Measurements from ENCODE around the gene ICAM3. TPM values are rescaled to one million over a fixed set of nuclear protein-coding genes. Genes with fewer than 3 reads are reported as not detected.

The ICAM3 gene
- polyA plus RNA-seq, 4 donors = 8.3 to 23.8 (median 16.0) TPM

DNA sequence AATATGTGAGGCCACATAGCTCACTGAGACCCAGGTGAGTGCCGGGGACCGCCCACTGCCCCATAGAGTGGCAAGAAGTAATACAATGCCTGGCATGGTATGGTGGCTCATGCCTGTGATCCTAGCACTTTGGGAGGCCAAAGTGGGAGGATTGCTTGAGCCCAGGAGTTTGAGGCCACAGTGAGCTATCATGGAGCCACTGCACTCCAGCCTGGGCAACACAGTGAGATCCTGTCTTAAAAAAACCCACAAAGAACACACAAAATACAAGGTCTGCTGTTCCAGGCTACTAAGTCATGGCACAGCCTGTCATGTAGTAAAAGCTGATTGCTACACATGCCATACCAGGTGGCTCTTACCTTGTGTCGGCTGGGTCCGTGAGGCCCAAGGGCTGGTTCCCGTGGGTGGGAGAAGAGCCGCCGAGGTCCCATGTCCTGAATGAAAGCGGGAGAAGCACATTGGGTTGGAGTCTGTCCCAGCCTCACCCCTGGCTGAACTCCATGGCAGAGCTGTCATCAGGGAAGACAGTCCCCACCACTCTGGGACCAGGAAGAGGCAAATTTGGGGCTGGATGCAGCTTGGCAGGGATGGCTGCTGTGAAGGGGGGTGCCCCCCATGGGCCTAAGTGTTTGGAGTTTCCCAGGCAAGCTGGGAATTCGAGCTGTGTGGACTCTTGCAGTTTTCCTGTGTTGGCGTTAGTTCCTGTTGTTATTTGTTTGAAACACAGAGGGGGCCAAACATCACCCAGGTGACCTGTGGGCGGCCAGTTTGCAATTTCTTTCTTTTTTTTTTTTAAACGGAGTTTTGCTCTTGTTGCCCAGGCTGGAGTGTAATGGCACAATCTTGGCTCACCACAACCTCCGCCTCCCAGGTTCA, 20.4 kb downstream of the ICAM3 start:
- Histone ChIP-seq H3K9me3 (ENCODE audit: control insufficient read depth in 2 of 2, insufficient read depth in 1 of 2, low read depth in 1 of 2, low read length in 1 of 2) (no peaks in the 10 kb centered on the region), H3K27me3 (ENCODE audit: control insufficient read depth in 3 of 3, insufficient read depth in 3 of 3, low read length in 3 of 3) (no peaks in the 10 kb centered on the region), H3K4me3 (ENCODE audit: low read depth in 1 of 3, low read length in 3 of 3) (no peak overlapping the region), H3K27ac (ENCODE audit: low read depth in 1 of 3, low read length in 2 of 3) (no peak overlapping the region), H3K4me1 (ENCODE audit: control insufficient read depth in 3 of 3, insufficient read depth in 2 of 3, low read depth in 1 of 3, low read length in 2 of 3) (peaks cover 0 to 24% (median 6%) of the 10 kb centered on the region in 3 donors), H3K36me3 (ENCODE audit: control insufficient read depth in 3 of 3, insufficient read depth in 2 of 3, low read depth in 1 of 3, low read length in 3 of 3) (peaks cover 12 to 82% (median 20%) of the 10 kb centered on the region in 3 donors)
- WGBS, 3 donors = 91 to 93% (median 91%) methylated on average over 13 of the region's 13 CpGs
- FAIRE-seq = no peak
- DNase-seq = no peak

DNA sequence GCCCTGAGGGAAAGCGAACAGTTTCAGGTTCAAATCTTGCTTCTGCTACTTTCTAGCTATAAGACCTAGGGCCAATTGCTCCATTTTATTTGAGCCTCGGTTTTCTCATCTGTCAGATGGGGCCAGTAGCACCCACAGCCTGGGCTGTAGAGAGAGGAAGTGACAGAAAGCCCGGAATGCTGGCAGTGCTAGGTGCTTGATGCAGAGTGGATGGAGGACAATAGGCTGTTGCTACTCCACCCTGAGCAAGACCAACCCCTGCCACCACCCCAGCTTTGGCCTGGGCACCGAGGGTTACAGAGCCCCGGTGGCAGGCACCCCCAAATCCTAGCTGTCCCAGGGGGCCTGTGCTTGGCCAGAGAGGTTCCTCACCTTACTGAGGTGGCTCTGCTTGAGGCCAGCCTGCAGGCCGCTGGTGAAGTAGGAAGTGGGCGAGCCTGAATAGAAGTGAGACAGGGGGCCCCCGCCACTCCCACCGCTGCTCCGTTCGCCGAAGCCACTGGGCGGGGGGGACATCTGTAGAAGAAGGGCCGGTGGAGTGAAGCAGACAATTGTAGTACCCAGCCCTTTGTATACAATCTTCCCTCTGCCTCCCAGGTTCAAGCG, 21.5 kb downstream of the ICAM3 start:
- no peak overlapping the region for H3K27ac ChIP-seq (ENCODE audit: low read depth in 1 of 3, low read length in 2 of 3)
- no peak overlapping the region for H3K4me3 ChIP-seq (ENCODE audit: low read depth in 1 of 3, low read length in 3 of 3)
- peaks cover 12 to 71% (median 19%) of the 10 kb centered on the region in 3 donors for H3K36me3 ChIP-seq (ENCODE audit: control insufficient read depth in 3 of 3, insufficient read depth in 2 of 3, low read depth in 1 of 3, low read length in 3 of 3)
- no peak for FAIRE-seq
- no peaks in the 10 kb centered on the region for H3K9me3 ChIP-seq (ENCODE audit: control insufficient read depth in 2 of 2, insufficient read depth in 1 of 2, low read depth in 1 of 2, low read length in 1 of 2)
- DNase-seq = no peak
- H3K4me1 ChIP-seq (ENCODE audit: control insufficient read depth in 3 of 3, insufficient read depth in 2 of 3, low read depth in 1 of 3, low read length in 2 of 3) = peaks cover 0 to 24% (median 6%) of the 10 kb centered on the region in 3 donors
- 92 to 94% (median 93%) methylated on average over 10 to 15 of the region's 15 CpGs for WGBS, 3 donors
- no peaks in the 10 kb centered on the region for H3K27me3 ChIP-seq (ENCODE audit: control insufficient read depth in 3 of 3, insufficient read depth in 3 of 3, low read length in 3 of 3)

DNA sequence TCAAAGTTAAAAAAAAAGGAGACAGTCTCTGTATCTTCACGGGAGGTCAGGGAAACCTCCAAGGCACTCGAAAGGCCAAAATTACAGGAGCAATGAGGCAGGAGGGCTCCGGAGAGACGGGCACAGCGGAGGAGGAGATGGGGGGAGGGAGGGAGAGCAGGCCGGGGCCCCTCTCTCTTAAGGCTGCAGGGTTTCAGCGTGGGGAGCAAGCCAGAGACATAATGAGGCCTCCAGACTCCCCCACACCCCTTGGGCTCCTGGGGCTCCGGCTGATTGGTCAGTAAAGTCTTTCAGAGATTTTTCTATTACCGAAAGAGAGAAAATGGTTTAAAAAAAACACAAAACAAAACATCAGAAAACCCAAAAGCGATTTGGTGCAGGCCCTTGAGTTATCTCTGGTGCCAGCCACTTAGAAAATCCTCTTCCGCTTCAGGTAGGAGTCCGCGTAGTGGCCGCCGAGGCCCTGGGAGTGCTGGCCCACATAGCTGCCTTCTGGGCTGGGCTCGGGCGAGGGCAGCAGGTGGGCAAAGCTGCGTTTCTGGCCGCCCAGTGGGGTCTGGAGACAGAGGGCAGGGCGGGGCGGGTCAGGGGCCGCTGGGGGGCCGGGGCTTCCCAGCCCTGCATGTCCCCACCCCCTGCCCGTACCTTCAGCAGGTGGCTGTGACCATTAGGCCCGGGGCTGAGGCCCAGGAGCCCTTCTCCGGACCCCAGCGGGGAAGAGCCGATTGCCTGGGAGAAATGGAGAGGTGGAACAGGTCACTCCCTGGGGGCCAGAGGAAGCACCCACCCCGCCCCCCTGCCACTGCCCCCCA, 22.2 kb downstream of the ICAM3 start:
- Histone ChIP-seq H3K36me3 (ENCODE audit: control insufficient read depth in 3 of 3, insufficient read depth in 2 of 3, low read depth in 1 of 3, low read length in 3 of 3) (peaks cover 10 to 64% (median 17%) of the 10 kb centered on the region in 3 donors), H3K9me3 (ENCODE audit: control insufficient read depth in 2 of 2, insufficient read depth in 1 of 2, low read depth in 1 of 2, low read length in 1 of 2) (no peaks in the 10 kb centered on the region), H3K4me1 (ENCODE audit: control insufficient read depth in 3 of 3, insufficient read depth in 2 of 3, low read depth in 1 of 3, low read length in 2 of 3) (peaks cover 0 to 17% (median 3%) of the 10 kb centered on the region in 3 donors), H3K27ac (ENCODE audit: low read depth in 1 of 3, low read length in 2 of 3) (no peak overlapping the region), H3K27me3 (ENCODE audit: control insufficient read depth in 3 of 3, insufficient read depth in 3 of 3, low read length in 3 of 3) (no peaks in the 10 kb centered on the region), H3K4me3 (ENCODE audit: low read depth in 1 of 3, low read length in 3 of 3) (no peak overlapping the region)
- 83 to 86% (median 86%) methylated on average over 28 to 29 of the region's 29 CpGs for WGBS, 3 donors
- no peak for DNase-seq
- FAIRE-seq = no peak

DNA sequence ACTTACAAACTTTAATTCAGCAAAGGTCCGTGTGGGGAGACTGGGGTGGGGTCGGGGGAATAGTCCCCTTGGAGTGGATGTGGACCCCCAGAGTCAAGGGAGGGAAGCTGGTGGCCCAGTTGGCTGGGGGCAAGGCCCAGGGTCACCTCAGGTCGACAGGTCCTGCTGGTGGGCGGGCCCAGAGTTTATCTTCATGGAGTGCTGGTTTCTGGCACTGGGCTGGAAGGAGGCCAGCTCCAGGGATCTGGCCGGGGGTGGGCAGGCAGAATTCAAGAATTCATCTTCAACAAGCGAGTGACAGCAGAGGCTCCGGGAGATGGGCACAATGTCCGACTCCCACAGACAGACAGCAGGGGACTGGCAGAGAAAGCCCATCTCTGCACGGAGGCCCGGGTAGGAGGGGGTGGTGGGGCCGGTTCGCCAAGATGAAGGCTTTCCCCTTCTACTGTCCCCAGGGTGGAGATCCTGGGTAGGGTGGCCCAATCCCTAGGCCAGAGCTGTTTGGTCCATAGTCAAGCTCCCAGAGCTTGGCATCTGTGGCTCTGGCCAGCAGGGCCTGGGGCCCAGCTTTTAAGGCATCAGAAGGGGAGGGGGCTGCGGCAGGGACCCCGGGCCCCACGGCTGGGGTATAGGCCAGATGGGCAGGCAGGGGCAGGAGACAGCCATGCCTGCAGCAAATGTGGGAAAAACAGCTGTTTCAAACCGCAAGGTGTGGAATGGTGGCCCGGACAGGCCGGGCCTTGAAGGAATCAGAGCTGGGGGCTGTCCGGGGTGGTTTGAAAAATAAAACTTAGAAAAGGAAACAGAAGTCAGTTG, 23.0 kb downstream of the ICAM3 start:
- FAIRE-seq (no peak), DNase-seq (no peak)
- Histone ChIP-seq H3K4me1 (ENCODE audit: control insufficient read depth in 3 of 3, insufficient read depth in 2 of 3, low read depth in 1 of 3, low read length in 2 of 3) (peaks cover 0 to 10% (median 3%) of the 10 kb centered on the region in 3 donors), H3K27ac (ENCODE audit: low read depth in 1 of 3, low read length in 2 of 3) (peak overlapping the region in 1 of 3 donors; percentile 44), H3K4me3 (ENCODE audit: low read depth in 1 of 3, low read length in 3 of 3) (no peak overlapping the region), H3K27me3 (ENCODE audit: control insufficient read depth in 3 of 3, insufficient read depth in 3 of 3, low read length in 3 of 3) (no peaks in the 10 kb centered on the region), H3K36me3 (ENCODE audit: control insufficient read depth in 3 of 3, insufficient read depth in 2 of 3, low read depth in 1 of 3, low read length in 3 of 3) (peaks cover 10 to 56% (median 17%) of the 10 kb centered on the region in 3 donors), H3K9me3 (ENCODE audit: control insufficient read depth in 2 of 2, insufficient read depth in 1 of 2, low read depth in 1 of 2, low read length in 1 of 2) (no peaks in the 10 kb centered on the region)
- 62 to 70% (median 63%) methylated on average over 19 of the region's 19 CpGs for WGBS, 3 donors

DNA sequence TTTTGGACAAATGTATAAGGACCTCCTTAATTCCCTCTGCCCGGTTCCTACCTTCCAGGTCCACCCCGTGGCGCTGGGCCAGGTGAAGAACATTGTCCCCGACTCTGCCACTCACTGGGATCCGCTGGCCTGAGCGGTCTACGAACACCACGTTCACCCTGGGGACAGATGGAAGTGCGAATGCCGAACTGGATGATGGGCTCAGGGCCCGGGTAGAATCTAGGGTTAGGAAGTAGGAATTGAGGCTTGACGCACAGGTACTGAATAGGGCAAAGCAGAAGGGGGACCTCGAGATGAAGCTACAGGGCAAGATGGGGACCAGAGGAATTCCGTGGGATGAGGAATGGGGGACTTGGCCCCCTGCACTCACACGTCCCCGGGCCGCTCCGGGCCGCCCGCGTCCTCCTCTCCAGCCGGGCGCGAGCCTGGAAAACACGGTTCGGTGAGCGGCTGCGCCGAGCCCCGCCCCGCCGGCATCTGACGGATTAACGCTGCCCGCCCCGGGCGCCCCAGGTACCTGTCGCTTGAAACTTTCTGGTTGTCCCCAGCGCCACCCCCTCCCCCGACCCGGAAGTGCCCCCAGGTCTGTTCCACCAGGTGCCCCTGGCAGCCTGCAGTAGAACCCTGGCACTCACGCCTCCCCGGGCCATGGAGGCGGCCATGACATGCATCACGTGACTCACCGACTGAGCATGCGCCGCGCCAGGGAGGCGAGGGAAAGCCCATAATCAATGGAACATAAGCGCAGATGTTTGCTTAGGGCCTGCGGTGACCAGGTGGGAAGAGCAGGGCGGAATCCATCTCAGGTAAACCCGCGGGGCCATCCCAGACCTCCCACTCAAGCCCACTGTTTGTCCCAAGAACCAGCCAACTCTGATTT, 23.8 kb downstream of the ICAM3 start, which contains the start of gene FDX2:
TSS of gene FDX2 (minus strand) at position 681 of the 880 bp plus-strand sequence. CDS start at position 662, 19 bp downstream.
- peak within 1 kb of the TSS; percentile 66 to 86 (median 68) for H3K4me3 ChIP-seq (ENCODE audit: low read depth in 1 of 3, low read length in 3 of 3)
- H3K27me3 ChIP-seq (ENCODE audit: control insufficient read depth in 3 of 3, insufficient read depth in 3 of 3, low read length in 3 of 3) = no peaks in the 10 kb centered on the region
- peaks cover 8 to 53% (median 14%) of the 10 kb centered on the region in 3 donors for H3K36me3 ChIP-seq (ENCODE audit: control insufficient read depth in 3 of 3, insufficient read depth in 2 of 3, low read depth in 1 of 3, low read length in 3 of 3)
- peaks cover 0 to 4% (median 0%) of the 10 kb centered on the region in 3 donors for H3K4me1 ChIP-seq (ENCODE audit: control insufficient read depth in 3 of 3, insufficient read depth in 2 of 3, low read depth in 1 of 3, low read length in 2 of 3)
- peak within 1 kb of the TSS in 1 of 3 donors; percentile 44 for H3K27ac ChIP-seq (ENCODE audit: low read depth in 1 of 3, low read length in 2 of 3)
- H3K9me3 ChIP-seq (ENCODE audit: control insufficient read depth in 2 of 2, insufficient read depth in 1 of 2, low read depth in 1 of 2, low read length in 1 of 2) = no peaks in the 10 kb centered on the region
- 1% methylated on average over 44 to 55 of the region's 55 CpGs for WGBS, 3 donors
- peak; percentile 90 to 93 for DNase-seq
- FAIRE-seq = no peak

DNA sequence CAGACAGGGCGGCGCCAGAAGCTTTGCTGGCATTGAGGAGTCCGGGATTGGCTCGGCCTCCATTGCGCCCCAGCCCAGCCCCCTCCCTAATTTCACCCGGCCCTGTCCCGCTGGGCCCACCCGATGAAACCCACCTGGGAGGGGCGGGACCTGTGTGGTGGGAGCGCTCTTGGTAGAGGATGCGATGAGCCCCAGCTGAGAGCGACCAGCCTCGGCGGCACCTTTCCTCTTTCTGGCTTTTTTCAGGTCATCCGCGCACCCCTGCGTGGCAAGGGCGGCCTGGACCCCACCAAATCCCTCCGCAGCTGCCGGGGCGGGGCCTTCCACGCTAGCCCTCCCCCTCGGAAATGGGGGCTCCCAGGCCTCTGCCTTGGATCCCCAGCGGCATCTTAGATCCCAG, 30.0 kb downstream of the ICAM3 start, which contains the start of gene ZGLP1:
TSS of gene ZGLP1 (minus strand) at position 393 of the 400 bp plus-strand sequence.
- no peaks in the 10 kb centered on the region for H3K4me1 ChIP-seq (ENCODE audit: control insufficient read depth in 3 of 3, insufficient read depth in 2 of 3, low read depth in 1 of 3, low read length in 2 of 3)
- H3K4me3 ChIP-seq (ENCODE audit: low read depth in 1 of 3, low read length in 3 of 3) = no peak within 1 kb of the TSS
- no peaks in the 10 kb centered on the region for H3K27me3 ChIP-seq (ENCODE audit: control insufficient read depth in 3 of 3, insufficient read depth in 3 of 3, low read length in 3 of 3)
- FAIRE-seq (no peak), DNase-seq (no peak)
- H3K27ac ChIP-seq (ENCODE audit: low read depth in 1 of 3, low read length in 2 of 3) = no peak within 1 kb of the TSS
- H3K36me3 ChIP-seq (ENCODE audit: control insufficient read depth in 3 of 3, insufficient read depth in 2 of 3, low read depth in 1 of 3, low read length in 3 of 3) = peaks cover 0 to 40% (median 0%) of the 10 kb centered on the region in 3 donors
- 93 to 96% (median 94%) methylated on average over 23 to 24 of the region's 24 CpGs for WGBS, 3 donors
- H3K9me3 ChIP-seq (ENCODE audit: control insufficient read depth in 2 of 2, insufficient read depth in 1 of 2, low read depth in 1 of 2, low read length in 1 of 2) = no peaks in the 10 kb centered on the region

DNA sequence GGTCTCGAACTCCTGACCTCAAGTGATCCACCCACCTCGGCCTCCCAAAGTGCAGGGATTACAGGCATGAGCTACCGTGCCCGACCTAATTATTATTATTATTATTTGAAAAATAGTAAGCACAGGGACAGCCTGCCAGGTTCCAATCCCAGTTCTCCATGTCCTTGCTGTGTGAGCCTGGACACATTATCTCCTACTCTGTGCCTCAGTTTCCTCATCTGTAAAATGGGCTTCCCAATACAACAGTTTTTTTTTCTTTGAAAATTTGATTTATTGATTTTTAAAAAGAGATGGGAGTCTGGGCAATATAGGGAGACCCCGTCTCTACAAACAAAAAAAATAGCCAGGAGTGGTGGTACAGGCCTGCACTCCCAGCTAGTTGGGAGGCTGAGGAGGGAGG, 33.1 kb downstream of the ICAM3 start:
- Histone ChIP-seq H3K36me3 (ENCODE audit: control insufficient read depth in 3 of 3, insufficient read depth in 2 of 3, low read depth in 1 of 3, low read length in 3 of 3) (peaks cover 0 to 40% (median 0%) of the 10 kb centered on the region in 3 donors), H3K9me3 (ENCODE audit: control insufficient read depth in 2 of 2, insufficient read depth in 1 of 2, low read depth in 1 of 2, low read length in 1 of 2) (no peaks in the 10 kb centered on the region), H3K27me3 (ENCODE audit: control insufficient read depth in 3 of 3, insufficient read depth in 3 of 3, low read length in 3 of 3) (no peaks in the 10 kb centered on the region), H3K27ac (ENCODE audit: low read depth in 1 of 3, low read length in 2 of 3) (no peak overlapping the region), H3K4me1 (ENCODE audit: control insufficient read depth in 3 of 3, insufficient read depth in 2 of 3, low read depth in 1 of 3, low read length in 2 of 3) (no peaks in the 10 kb centered on the region), H3K4me3 (ENCODE audit: low read depth in 1 of 3, low read length in 3 of 3) (no peak overlapping the region)
- DNase-seq (no peak), FAIRE-seq (no peak)
- WGBS, 3 donors = 90% methylated on average over 5 of the region's 5 CpGs
